Nasal cavity respiratory epithelium epithelial cell of viscerocranial mucosa (primary cell): ENCODE data around the gene SENP8. TPM values are rescaled to one million over a fixed set of nuclear protein-coding genes. Genes with fewer than 3 reads are reported as not detected.

Experiments
- total RNA-seq: library from RNA; depleted of rRNA; stranded (reverse); fragments of >200 nt; gene quantifications from 2 replicates; pipeline ENCODE4 v1.2.3, GENCODE V29; 2014

Gene SENP8
- 2.4 and 2.7 TPM in 2 replicates for total RNA-seq

DNA sequence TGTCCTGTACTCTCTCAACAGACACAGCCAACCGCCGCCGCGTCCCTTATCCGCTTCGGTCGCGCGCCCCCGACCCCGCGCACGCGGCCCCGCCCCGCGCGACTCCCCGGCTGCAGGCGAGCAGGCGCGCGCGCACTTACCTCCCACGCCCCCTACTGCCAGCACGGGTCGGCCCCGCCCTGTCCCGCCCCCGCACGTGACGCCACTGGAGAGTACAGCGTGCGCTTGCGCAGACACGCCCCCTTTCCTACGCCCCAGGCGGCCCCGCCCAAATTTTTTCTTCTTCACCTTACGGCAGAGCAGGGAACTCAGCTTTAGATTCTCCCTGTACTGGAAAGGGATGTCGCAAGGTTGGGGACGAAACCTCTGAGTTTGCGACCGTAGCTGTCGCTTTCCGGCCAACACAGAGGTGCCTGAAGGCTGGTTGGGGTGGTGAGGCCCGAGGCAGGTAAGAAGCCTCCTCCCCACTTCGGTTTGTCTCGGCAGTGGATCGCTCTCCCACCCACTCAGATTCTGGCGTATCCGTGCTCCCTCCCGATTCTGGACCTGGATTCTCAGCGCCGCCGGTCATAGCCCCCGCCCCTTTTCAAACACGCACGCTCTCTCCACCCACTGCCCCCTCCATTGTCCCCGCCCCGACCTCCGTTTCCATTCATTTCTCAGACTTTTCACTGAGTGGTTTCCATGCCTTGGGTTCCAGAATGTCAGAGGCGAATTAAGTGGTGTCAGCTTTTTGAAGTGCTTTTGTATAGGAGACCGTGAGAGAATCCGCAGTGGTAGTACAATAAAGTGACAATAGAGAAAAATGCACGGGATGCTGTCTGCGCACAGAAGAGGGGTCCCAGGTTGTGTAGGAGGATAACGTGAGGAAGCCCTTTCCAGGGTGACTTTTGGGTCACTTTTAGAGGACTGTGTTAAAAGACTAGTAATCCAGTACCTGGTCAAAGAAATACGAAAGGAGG, at the start of gene SENP8, which contains the start of gene MYO9A:
Gene SENP8, plus strand, starts transcription at position 387 of the 962 bp plus-strand sequence. CDS start 21,221 bp downstream, outside the sequence.
Gene MYO9A, minus strand, starts transcription at position 134 of the 962 bp plus-strand sequence. CDS start 71,587 bp downstream, outside the sequence.

Other genes starting within 250 kb of the SENP8 start
- gene MYO9A, start 253 bp upstream of the SENP8 start, total RNA-seq: 39.6 and 59.7 TPM in 2 replicates
- 7.2 and 10.3 TPM in 2 replicates for gene GRAMD2A, start 79.4 kb downstream of the SENP8 start, total RNA-seq
- gene PKM, start 112.8 kb downstream of the SENP8 start, total RNA-seq: 655 and 1,761 TPM in 2 replicates
- 24.3 and 35.5 TPM in 2 replicates for gene PARP6, start 154.2 kb downstream of the SENP8 start, total RNA-seq
- gene CELF6, start 201.8 kb downstream of the SENP8 start, total RNA-seq: 0.21 TPM in 1 of 2 replicates, not detected in the other